AG04449 (cell line): Measurements from ENCODE around the gene HELT.

ENCODE experiments used
- CTCF ChIA-PET: fragments of 350-600 bp; formaldehyde crosslinking; extraction: SDS; loops from one replicate; lab custom pipeline; 2021; ENCODE audit warnings: antibody characterized with exemption; lab: Yijun Ruan, JAX
- POLR2A ChIA-PET: fragments of 400-600, 350-600 bp; formaldehyde crosslinking; extraction: SDS; loops from one replicate; lab custom pipeline; 2020; ENCODE audit warnings: antibody characterized with exemption, inconsistent platforms; lab: Yijun Ruan, JAX
- DNase-seq: peaks from one replicate; pipeline ENCODE4 v3.0.0-alpha.2; 2010; ENCODE audit warnings: low read depth, low spot score
- H3K4me3 ChIP-seq: 2 replicates; pipeline ENCODE4 v1.5.1; 2011; ENCODE audit warnings: low read depth, mild to moderate bottlenecking, control low read depth, low read length
- CTCF ChIP-seq: IDR thresholded peaks from one replicate; pipeline ENCODE4 v1.5.1; 2011; ENCODE audit warnings: mild to moderate bottlenecking, moderate library complexity, low read length, control low read depth, inconsistent platforms; ENCODE audit not compliant: insufficient read depth; ENCODE audit errors: missing control alignments

The HELT gene

GRCh38 chr4:185053746-185054145, 35.5 kb downstream of the HELT start:
- CTCF ChIA-PET: interaction anchor here (1.8 kb wide), 1 partner anchor 42 kb away, joined by 4 read pairs; no protein-coding TSS in a partner anchor
- no peak for DNase-seq
- POLR2A ChIA-PET: no interaction called here
- TF ChIP-seq CTCF: no peak
- no peak overlapping the region for H3K4me3 ChIP-seq

- ChIA-PET CTCF (interaction anchor here (1.8 kb wide), 1 partner anchor 42 kb away, joined by 4 read pairs; no protein-coding TSS in a partner anchor), POLR2A (no interaction called here)
- no peak overlapping the region for H3K4me3 ChIP-seq
These were observed 36.0 kb downstream of the HELT start for GRCh38 chr4:185054272-185054671.

GRCh38 chr4:185054886-185055285, 36.6 kb downstream of the HELT start:
- no peak for DNase-seq
- H3K4me3 ChIP-seq: no peak overlapping the region
- ChIA-PET CTCF (interaction anchor here (1.8 kb wide), 1 partner anchor 41 kb away, joined by 4 read pairs; no protein-coding TSS in a partner anchor), POLR2A (no interaction called here)
- TF ChIP-seq CTCF: no peak

More at GRCh38 chr4:185054272-185054671, 36.0 kb downstream of the HELT start:
- no peak for TF ChIP-seq CTCF
- DNase-seq: no peak

- TF ChIP-seq CTCF: no peak
- no peak overlapping the region for H3K4me3 ChIP-seq
- ChIA-PET CTCF (interaction anchor here (1.5 kb wide), 1 partner anchor 34 kb away, joined by 5 read pairs; no protein-coding TSS in a partner anchor), POLR2A (no interaction called here)
- DNase-seq: no peak
These were observed 43.3 kb downstream of the HELT start for GRCh38 chr4:185061610-185062009.

GRCh38 chr4:185062606-185063005, 44.3 kb downstream of the HELT start:
- DNase-seq: no peak
- TF ChIP-seq CTCF: no peak
- CTCF ChIA-PET: interaction anchor here (0.7 to 1.5 kb wide), 2 partner anchors 24 to 33 kb away, joined by 3 to 5 read pairs; no protein-coding TSS in a partner anchor
- POLR2A ChIA-PET: no interaction called here
- H3K4me3 ChIP-seq: no peak overlapping the region

GRCh38 chr4:185066179-185066578, 47.9 kb downstream of the HELT start:
- no peak for TF ChIP-seq CTCF
- ChIA-PET CTCF (interaction anchor here (1.1 kb wide), 1 partner anchor 16 kb away, joined by 3 read pairs; no protein-coding TSS in a partner anchor), POLR2A (no interaction called here)
- no peak for DNase-seq
- H3K4me3 ChIP-seq: no peak overlapping the region
